Endothelial cell of umbilical vein (primary cell): ENCODE results near the gene TMEM125. TPM values are rescaled to one million over a fixed set of nuclear protein-coding genes. Genes with fewer than 3 reads are reported as not detected.

Experiments used
- BruUV-seq: library from RNA; stranded (reverse); fragments of 400-500 nt; replicated peaks from 2 replicates; lab custom pipeline; 2021; lab: Mats Ljungman, UMichigan
- CTCF ChIA-PET: fragments of 300-600, 350-600 bp; sonication (Branson Sonifier 250); formaldehyde crosslinking; loops from one replicate; lab custom pipeline; 2021; ENCODE audit warnings: antibody characterized with exemption, inconsistent platforms; lab: Charles Lee
- POLR2A ChIA-PET: fragments of 300-600, 350-600 bp; sonication (Branson Sonifier 250); formaldehyde crosslinking; loops from one replicate; lab custom pipeline; 2021; ENCODE audit warnings: antibody characterized with exemption, inconsistent platforms; lab: Charles Lee
- DNase-seq: peaks from one replicate; pipeline ENCODE4 v3.0.0-alpha.2; 2011; ENCODE audit warnings: low read depth, low spot score
- FAIRE-seq: peaks from 2 replicates; lab custom pipeline; 2011; peaks lifted over from hg19 to GRCh38; lab: Jason Lieb, UNC
- H2AFZ ChIP-seq: 2 replicates; pipeline ENCODE4 v1.6.0; 2012; ENCODE audit warnings: low read depth, low read length, control low read depth, inconsistent platforms
- H3K27ac ChIP-seq: 2 replicates; pipeline ENCODE4 v1.5.1; 2011; ENCODE audit warnings: low read depth, mild to moderate bottlenecking, control low read depth, low read length, moderate library complexity; ENCODE audit not compliant: insufficient read depth
- H3K27me3 ChIP-seq, 2 experiments: 2 replicates each; pipeline versions ENCODE4 v1.6.0 to v1.6.1; 2011; ENCODE audit warnings: low read length in 2 of 2, mixed read lengths in 1 of 2; ENCODE audit not compliant: control insufficient read depth in 2 of 2, insufficient read depth in 2 of 2
- H3K36me3 ChIP-seq, 2 experiments: 2 replicates in 1 of 2; 3 replicates in 1 of 2; pipeline ENCODE4 v1.5.1; 2011; ENCODE audit warnings: low read length in 2 of 2, mild to moderate bottlenecking in 1 of 2, moderate library complexity in 1 of 2; ENCODE audit not compliant: control insufficient read depth in 2 of 2, insufficient read depth in 2 of 2; ENCODE audit errors: extremely low read depth in 1 of 2
- H3K4me1 ChIP-seq: 3 replicates; pipeline ENCODE4 v1.5.1; 2011; ENCODE audit warnings: mild to moderate bottlenecking, low read length; ENCODE audit not compliant: control insufficient read depth, insufficient read depth; ENCODE audit errors: extremely low read depth
- H3K4me2 ChIP-seq: 2 replicates; pipeline ENCODE4 v1.6.1; 2011; ENCODE audit warnings: low read length, control low read depth, mixed read lengths; ENCODE audit not compliant: insufficient read depth
- H3K4me3 ChIP-seq, 3 experiments: fragments of 200-600 bp in 1 of 3; sonication (generic), shearing (Covaris generic) in 1 of 3; replicated peaks in 1 of 3; 2 replicates each; pipeline ENCODE4 v1.5.1; 2011 to 2016; ENCODE audit warnings: control low read depth in 3 of 3, low read length in 3 of 3, mild to moderate bottlenecking in 2 of 3, inconsistent platforms in 1 of 3, low read depth in 1 of 3, moderate library complexity in 1 of 3; ENCODE audit not compliant: insufficient read depth in 1 of 3
- H3K79me2 ChIP-seq: 2 replicates; pipeline ENCODE4 v1.6.0; 2012; ENCODE audit warnings: low read length, inconsistent platforms; ENCODE audit not compliant: control insufficient read depth, insufficient read depth
- H3K9ac ChIP-seq: replicated peaks from 2 replicates; pipeline ENCODE3; 2011; ENCODE audit warnings: low read length, control low read depth; ENCODE audit not compliant: insufficient read depth; ENCODE audit errors: extremely low read depth
- H3K9me1 ChIP-seq: replicated peaks from 3 replicates; pipeline ENCODE4 v1.6.0; 2011; ENCODE audit warnings: mild to moderate bottlenecking, low read length; ENCODE audit not compliant: control insufficient read depth, insufficient read depth; ENCODE audit errors: extremely low read depth
- H3K9me3 ChIP-seq: replicated peaks from 2 replicates; pipeline ENCODE4 v1.5.1; 2012; ENCODE audit warnings: low read length, inconsistent platforms; ENCODE audit not compliant: control insufficient read depth, insufficient read depth
- H4K20me1 ChIP-seq: replicated peaks from 2 replicates; pipeline ENCODE3; 2011; ENCODE audit warnings: mild to moderate bottlenecking, low read length; ENCODE audit not compliant: control insufficient read depth, insufficient read depth; ENCODE audit errors: extremely low read depth
- EZH2 ChIP-seq: IDR thresholded peaks from 2 replicates; pipeline ENCODE4 v1.6.1; 2012; ENCODE audit warnings: borderline replicate concordance, low read depth, mild to moderate bottlenecking, moderate library complexity, low read length, inconsistent platforms; ENCODE audit not compliant: severe bottlenecking
- FOS ChIP-seq: IDR thresholded peaks from 2 replicates; pipeline ENCODE4 v1.6.1; 2011; ENCODE audit warnings: mild to moderate bottlenecking, low read length, moderate library complexity, borderline replicate concordance; ENCODE audit not compliant: insufficient read depth
- GATA2 ChIP-seq: IDR thresholded peaks from 2 replicates; pipeline ENCODE4 v1.7.0; 2011; ENCODE audit warnings: low read depth, mild to moderate bottlenecking, moderate library complexity, mixed read lengths, low read length; ENCODE audit not compliant: insufficient read length, insufficient read depth
- JUN ChIP-seq: IDR thresholded peaks from 2 replicates; pipeline ENCODE4 v1.6.1; 2011; ENCODE audit warnings: borderline replicate concordance, low read depth; ENCODE audit not compliant: insufficient read length, insufficient read depth
- MAX ChIP-seq: IDR thresholded peaks from 2 replicates; pipeline ENCODE4 v1.6.1; 2011; ENCODE audit not compliant: insufficient read depth, insufficient read length
- MYC ChIP-seq: IDR thresholded peaks from one replicate; pipeline ENCODE4 v1.6.1; 2011; ENCODE audit warnings: mild to moderate bottlenecking, low read depth, low read length
- POLR2A ChIP-seq: IDR thresholded peaks from 2 replicates; pipeline ENCODE4 v1.6.1; 2012; ENCODE audit warnings: low read depth, mild to moderate bottlenecking, control low read depth, low read length
- POLR2AphosphoS5 ChIP-seq: IDR thresholded peaks from 2 replicates; pipeline ENCODE4 v1.6.1; 2012; ENCODE audit warnings: low read depth, mild to moderate bottlenecking, control low read depth, low read length, moderate library complexity; ENCODE audit not compliant: insufficient read depth
- dilution Hi-C: fragments of 300-500 bp; cut with MboI; formaldehyde crosslinking; loops from one replicate; pipeline ENCODE4 v1.15.0; 2019; ENCODE audit warnings: low sequenced_read_pairs; ENCODE audit not compliant: extremely low pct_ligation_motif_present
- intact Hi-C: fragments of 100-400 bp; cut with micrococcal nuclease; formaldehyde crosslinking; loops from one replicate; pipeline ENCODE4 v1.10.0; 2022
- polyA plus RNA-seq, 4 experiments: library from polyadenylated mRNA; depleted of rRNA in 3 of 4; stranded (reverse) in 3 of 4; unstranded in 1 of 4; fragments of >200 nt; gene quantifications; 2 replicates each; pipeline versions ENCODE4 v1.2.1 to v1.2.3, GENCODE V29; 2011 to 2012; ENCODE audit warnings: missing spikeins in 1 of 4
- total RNA-seq: library from RNA; stranded (reverse); gene quantifications from 2 replicates; pipeline ENCODE4 v1.2.3, GENCODE V29; 2021
- TF ChIP-seq, protein P1 (sequence below), 2 donors: IDR thresholded peaks; 1 replicate in 1 of 2; 2 replicates in 1 of 2; pipeline ENCODE4 v1.5.1; 2011; ENCODE audit warnings: low read length in 2 of 2, mild to moderate bottlenecking in 2 of 2, moderate library complexity in 2 of 2, control low read depth in 1 of 2, inconsistent platforms in 1 of 2, low read depth in 1 of 2; ENCODE audit not compliant: insufficient read depth in 1 of 2; ENCODE audit errors: extremely low read depth in 1 of 2

TMEM125 gene
- total and polyA plus RNA-seq, 2 donors (not counting 3 experiments of a cell fraction or from before 2014, with no cell fraction given) = 0.17 TPM; not detected in 1

DNA sequence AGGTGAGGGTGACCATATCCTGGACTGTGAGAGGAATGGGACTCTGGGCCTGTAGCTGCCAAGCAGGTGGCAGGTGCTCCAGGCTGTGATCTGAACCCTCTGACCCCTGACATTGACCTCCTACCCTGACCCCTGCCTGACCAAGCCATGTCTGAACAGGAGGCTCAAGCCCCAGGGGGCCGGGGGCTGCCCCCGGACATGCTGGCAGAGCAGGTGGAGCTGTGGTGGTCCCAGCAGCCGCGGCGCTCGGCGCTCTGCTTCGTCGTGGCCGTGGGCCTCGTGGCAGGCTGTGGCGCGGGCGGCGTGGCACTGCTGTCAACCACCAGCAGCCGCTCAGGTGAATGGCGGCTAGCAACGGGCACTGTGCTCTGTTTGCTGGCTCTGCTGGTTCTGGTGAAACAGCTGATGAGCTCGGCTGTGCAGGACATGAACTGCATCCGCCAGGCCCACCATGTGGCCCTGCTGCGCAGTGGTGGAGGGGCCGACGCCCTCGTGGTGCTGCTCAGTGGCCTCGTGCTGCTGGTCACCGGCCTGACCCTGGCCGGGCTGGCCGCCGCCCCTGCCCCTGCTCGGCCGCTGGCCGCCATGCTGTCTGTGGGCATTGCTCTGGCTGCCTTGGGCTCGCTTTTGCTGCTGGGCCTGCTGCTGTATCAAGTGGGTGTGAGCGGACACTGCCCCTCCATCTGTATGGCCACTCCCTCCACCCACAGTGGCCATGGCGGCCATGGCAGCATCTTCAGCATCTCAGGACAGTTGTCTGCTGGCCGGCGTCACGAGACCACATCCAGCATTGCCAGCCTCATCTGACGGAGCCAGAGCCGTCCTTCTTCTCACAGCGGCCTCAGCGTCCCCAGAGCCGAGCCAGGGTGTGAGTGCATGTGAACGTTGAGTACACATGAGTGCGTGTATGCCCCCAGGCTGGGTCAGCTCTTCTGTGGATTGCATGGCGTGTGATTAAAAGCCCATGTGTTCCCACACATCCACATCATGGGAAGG, 3.1 kb downstream of the TMEM125 start:
- BruUV-seq = no TSS peak
- Histone ChIP-seq H3K36me3 (no peaks in the 10 kb centered on the region), H3K4me1 (peaks cover 3% of the 10 kb centered on the region), H3K27ac (no peak overlapping the region), H3K27me3 (no peaks in the 10 kb centered on the region), H3K9ac (no peak overlapping the region), H3K9me3 (no peaks in the 10 kb centered on the region), H2AFZ (no peak overlapping the region), H3K4me2 (no peak overlapping the region), H3K4me3 (no peak overlapping the region), H3K79me2 (no peaks in the 10 kb centered on the region), H3K9me1 (no peaks in the 10 kb centered on the region), H4K20me1 (no peaks in the 10 kb centered on the region)
- TF ChIP-seq FOS = no peak
- no peak for TF ChIP-seq JUN
- no peak for TF ChIP-seq EZH2
- TF ChIP-seq, protein P1, sequence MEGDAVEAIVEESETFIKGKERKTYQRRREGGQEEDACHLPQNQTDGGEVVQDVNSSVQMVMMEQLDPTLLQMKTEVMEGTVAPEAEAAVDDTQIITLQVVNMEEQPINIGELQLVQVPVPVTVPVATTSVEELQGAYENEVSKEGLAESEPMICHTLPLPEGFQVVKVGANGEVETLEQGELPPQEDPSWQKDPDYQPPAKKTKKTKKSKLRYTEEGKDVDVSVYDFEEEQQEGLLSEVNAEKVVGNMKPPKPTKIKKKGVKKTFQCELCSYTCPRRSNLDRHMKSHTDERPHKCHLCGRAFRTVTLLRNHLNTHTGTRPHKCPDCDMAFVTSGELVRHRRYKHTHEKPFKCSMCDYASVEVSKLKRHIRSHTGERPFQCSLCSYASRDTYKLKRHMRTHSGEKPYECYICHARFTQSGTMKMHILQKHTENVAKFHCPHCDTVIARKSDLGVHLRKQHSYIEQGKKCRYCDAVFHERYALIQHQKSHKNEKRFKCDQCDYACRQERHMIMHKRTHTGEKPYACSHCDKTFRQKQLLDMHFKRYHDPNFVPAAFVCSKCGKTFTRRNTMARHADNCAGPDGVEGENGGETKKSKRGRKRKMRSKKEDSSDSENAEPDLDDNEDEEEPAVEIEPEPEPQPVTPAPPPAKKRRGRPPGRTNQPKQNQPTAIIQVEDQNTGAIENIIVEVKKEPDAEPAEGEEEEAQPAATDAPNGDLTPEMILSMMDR (IDR thresholded peaks at IDR 0.05; ENCODE audit: extremely low read depth in 1 of 2, insufficient read depth in 1 of 2, low read depth in 1 of 2, low read length in 2 of 2) = no peak
- no peak for TF ChIP-seq POLR2A
- TF ChIP-seq POLR2AphosphoS5 = no peak
- TF ChIP-seq GATA2 = no peak
- TF ChIP-seq MYC = no peak
- TF ChIP-seq MAX = no peak
- POLR2A ChIA-PET = no interaction called here
- CTCF ChIA-PET = interaction anchor here (1.0 kb wide), 1 partner anchor 28 kb away, joined by 3 read pairs; the partner anchor contains the start of gene TIE1
- DNase-seq = no peak
- FAIRE-seq = no peak
- dilution Hi-C loops (no loop called here), intact Hi-C loops (no loop called here)
